Nephron progenitor cell (in vitro differentiated cells): ENCODE measurements around the gene ADARB2.

ENCODE experiments used
- DNase-seq: peaks from one replicate; pipeline ENCODE4 v3.0.0; 2021
- H3K27ac Mint-ChIP-seq: 2 replicates; pipeline ENCODE4 v1.8.0; 2021; ENCODE audit warnings: mild to moderate bottlenecking, moderate library complexity, mixed read lengths
- H3K27me3 Mint-ChIP-seq: 2 replicates; pipeline ENCODE4 v1.8.0; 2021; ENCODE audit warnings: mild to moderate bottlenecking, low read depth, mixed read lengths; ENCODE audit not compliant: poor library complexity
- H3K36me3 Mint-ChIP-seq: 2 replicates; pipeline ENCODE4 v1.8.0; 2021; ENCODE audit warnings: low read depth, mixed read lengths
- H3K4me1 Mint-ChIP-seq: 2 replicates; pipeline ENCODE4 v1.8.0; 2021; ENCODE audit warnings: mixed read lengths
- H3K4me3 Mint-ChIP-seq: 2 replicates; pipeline ENCODE4 v1.8.0; 2021; ENCODE audit warnings: mild to moderate bottlenecking, moderate library complexity, mixed read lengths
- H3K9me3 Mint-ChIP-seq: 2 replicates; pipeline ENCODE4 v1.8.0; 2021; ENCODE audit warnings: mild to moderate bottlenecking, moderate library complexity, mixed read lengths
- TF ChIP-seq, protein P1 (sequence below): fragments of 200-600 bp; sonication (generic); IDR thresholded peaks from 2 replicates; pipeline ENCODE4 v1.5.0; 2021; ENCODE audit warnings: antibody characterized with exemption

The ADARB2 gene

GRCh38 chr10:1572519-1573333, 164.6 kb downstream of the ADARB2 start:
- H3K27me3 Mint-ChIP-seq, result peaks cover 24% of the 10 kb centered on the region
- H3K4me1 Mint-ChIP-seq, result peaks cover 51% of the 10 kb centered on the region
- peak overlapping the region; percentile 28 for H3K4me3 Mint-ChIP-seq
- TF ChIP-seq, protein P1, sequence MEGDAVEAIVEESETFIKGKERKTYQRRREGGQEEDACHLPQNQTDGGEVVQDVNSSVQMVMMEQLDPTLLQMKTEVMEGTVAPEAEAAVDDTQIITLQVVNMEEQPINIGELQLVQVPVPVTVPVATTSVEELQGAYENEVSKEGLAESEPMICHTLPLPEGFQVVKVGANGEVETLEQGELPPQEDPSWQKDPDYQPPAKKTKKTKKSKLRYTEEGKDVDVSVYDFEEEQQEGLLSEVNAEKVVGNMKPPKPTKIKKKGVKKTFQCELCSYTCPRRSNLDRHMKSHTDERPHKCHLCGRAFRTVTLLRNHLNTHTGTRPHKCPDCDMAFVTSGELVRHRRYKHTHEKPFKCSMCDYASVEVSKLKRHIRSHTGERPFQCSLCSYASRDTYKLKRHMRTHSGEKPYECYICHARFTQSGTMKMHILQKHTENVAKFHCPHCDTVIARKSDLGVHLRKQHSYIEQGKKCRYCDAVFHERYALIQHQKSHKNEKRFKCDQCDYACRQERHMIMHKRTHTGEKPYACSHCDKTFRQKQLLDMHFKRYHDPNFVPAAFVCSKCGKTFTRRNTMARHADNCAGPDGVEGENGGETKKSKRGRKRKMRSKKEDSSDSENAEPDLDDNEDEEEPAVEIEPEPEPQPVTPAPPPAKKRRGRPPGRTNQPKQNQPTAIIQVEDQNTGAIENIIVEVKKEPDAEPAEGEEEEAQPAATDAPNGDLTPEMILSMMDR, result no peak
- DNase-seq, result no peak
- no peaks in the 10 kb centered on the region for H3K36me3 Mint-ChIP-seq
- H3K27ac Mint-ChIP-seq, result peak overlapping the region; percentile 43
- H3K9me3 Mint-ChIP-seq, result peaks cover 3% of the 10 kb centered on the region

DNA sequence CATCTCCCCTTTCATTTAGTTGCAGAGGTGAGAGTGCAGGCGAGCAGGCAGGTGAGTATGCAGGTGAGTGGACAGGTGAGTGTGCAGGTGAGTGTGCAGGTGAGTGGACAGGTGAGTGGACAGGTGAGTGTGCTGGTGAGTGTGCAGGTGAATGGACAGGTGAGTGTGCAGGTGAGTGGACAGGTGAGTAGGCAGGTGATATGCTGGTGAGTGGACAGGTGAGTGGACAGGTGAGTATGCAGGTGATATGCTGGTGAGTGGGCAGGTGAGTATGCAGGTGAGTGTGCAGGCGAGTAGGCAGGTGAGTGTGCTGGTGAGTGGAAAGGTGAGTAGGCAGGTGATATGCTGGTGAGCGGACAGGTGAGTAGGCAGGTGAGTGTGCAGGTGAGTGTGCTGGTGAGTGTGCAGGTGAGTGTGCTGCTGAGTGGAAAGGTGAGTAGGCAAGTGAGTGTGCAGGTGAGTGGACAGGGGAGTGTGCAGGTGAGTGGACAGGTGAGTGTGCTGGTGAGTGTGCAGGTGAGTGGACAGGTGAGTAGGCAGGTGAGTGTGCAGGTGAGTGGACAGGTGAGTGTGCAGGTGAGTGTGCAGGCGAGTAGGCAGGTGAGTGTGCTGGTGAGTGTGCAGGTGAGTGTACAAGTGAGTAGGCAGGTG, 165.6 kb downstream of the ADARB2 start:
- Mint-ChIP-seq H3K9me3 (peaks cover 3% of the 10 kb centered on the region), H3K27ac (no peak overlapping the region), H3K4me1 (peaks cover 48% of the 10 kb centered on the region), H3K4me3 (peak overlapping the region; percentile 38), H3K36me3 (no peaks in the 10 kb centered on the region), H3K27me3 (peaks cover 27% of the 10 kb centered on the region)
- DNase-seq, result no peak
- TF ChIP-seq, protein P1, result no peak

GRCh38 chr10:1570416-1571051, 166.8 kb downstream of the ADARB2 start:
- DNase-seq, result no peak
- peaks cover 3% of the 10 kb centered on the region for H3K9me3 Mint-ChIP-seq
- H3K4me3 Mint-ChIP-seq, result no peak overlapping the region
- peaks cover 41% of the 10 kb centered on the region for H3K4me1 Mint-ChIP-seq
- TF ChIP-seq, protein P1, result no peak
- no peak overlapping the region for H3K27ac Mint-ChIP-seq
- no peaks in the 10 kb centered on the region for H3K36me3 Mint-ChIP-seq
- peaks cover 28% of the 10 kb centered on the region for H3K27me3 Mint-ChIP-seq

- peaks cover 33% of the 10 kb centered on the region for H3K4me1 Mint-ChIP-seq
- H3K27me3 Mint-ChIP-seq, result peaks cover 21% of the 10 kb centered on the region
- H3K27ac Mint-ChIP-seq, result no peak overlapping the region
- no peak for DNase-seq
- no peak overlapping the region for H3K4me3 Mint-ChIP-seq
- TF ChIP-seq, protein P1, result no peak
- no peaks in the 10 kb centered on the region for H3K36me3 Mint-ChIP-seq
- peaks cover 3% of the 10 kb centered on the region for H3K9me3 Mint-ChIP-seq
Observed at GRCh38 chr10:1569208-1569607, 168.1 kb downstream of the ADARB2 start.

DNA sequence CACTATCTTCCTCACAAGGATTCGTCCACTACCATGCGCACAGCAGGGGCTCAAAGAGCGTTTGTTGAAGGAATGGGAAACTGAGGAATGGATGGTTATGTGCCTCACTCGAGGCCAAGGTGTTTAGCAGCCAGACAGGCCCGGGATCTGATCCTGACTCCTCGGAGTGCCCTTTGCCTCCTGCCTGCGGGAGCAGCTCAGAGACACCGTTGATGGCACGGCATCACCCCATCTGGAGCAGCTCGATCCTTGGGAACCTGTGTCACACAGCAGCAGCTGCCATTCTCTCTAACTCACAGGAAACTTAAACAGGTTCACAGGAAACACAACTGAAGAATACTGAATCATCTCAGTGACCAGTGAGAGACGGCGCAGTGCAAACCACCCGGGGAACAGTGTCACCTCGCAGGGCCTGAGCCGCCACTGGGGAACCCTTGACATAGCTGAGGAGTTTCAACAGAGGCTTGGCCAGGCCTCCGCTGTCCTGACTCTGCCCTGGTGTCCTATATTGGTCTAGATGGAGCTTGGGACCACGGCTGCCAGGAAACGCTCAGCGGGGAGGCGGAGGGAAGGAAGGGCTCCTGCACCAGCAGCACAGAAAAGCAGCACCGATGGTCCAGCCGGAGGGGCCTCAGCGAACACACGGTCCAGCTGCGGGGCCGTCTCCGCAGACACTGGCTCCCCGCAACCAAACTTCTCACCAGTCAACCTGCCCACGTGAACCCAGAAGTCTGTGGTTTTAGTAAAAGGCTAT, 169.4 kb downstream of the ADARB2 start:
- TF ChIP-seq, protein P1, result no peak
- Mint-ChIP-seq H3K36me3 (no peaks in the 10 kb centered on the region), H3K27me3 (peaks cover 21% of the 10 kb centered on the region), H3K27ac (no peak overlapping the region), H3K9me3 (peaks cover 3% of the 10 kb centered on the region), H3K4me1 (peaks cover 23% of the 10 kb centered on the region), H3K4me3 (no peak overlapping the region)
- DNase-seq, result no peak
